ENCODE results near the gene GATAD2A. TPM values are rescaled to one million over a fixed set of nuclear protein-coding genes. Genes with fewer than 3 reads are reported as not detected.

Gene GATAD2A
- total RNA-seq, 3 donors from 2014 or later, result 89.3 to 117 (median 107) TPM

- Histone ChIP-seq H3K9me3 (no peaks in the 10 kb centered on the region), H3K4me1 (ENCODE audit: low read depth) (no peaks in the 10 kb centered on the region), H3K36me3 (ENCODE audit: low read depth) (no peaks in the 10 kb centered on the region), H3K4me3 (no peak overlapping the region)
- DNase-seq (peak in 2 of 3 donors; percentile 62 to 70), ATAC-seq (peak; percentile 76)
- TF ChIP-seq, protein P1, sequence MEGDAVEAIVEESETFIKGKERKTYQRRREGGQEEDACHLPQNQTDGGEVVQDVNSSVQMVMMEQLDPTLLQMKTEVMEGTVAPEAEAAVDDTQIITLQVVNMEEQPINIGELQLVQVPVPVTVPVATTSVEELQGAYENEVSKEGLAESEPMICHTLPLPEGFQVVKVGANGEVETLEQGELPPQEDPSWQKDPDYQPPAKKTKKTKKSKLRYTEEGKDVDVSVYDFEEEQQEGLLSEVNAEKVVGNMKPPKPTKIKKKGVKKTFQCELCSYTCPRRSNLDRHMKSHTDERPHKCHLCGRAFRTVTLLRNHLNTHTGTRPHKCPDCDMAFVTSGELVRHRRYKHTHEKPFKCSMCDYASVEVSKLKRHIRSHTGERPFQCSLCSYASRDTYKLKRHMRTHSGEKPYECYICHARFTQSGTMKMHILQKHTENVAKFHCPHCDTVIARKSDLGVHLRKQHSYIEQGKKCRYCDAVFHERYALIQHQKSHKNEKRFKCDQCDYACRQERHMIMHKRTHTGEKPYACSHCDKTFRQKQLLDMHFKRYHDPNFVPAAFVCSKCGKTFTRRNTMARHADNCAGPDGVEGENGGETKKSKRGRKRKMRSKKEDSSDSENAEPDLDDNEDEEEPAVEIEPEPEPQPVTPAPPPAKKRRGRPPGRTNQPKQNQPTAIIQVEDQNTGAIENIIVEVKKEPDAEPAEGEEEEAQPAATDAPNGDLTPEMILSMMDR (IDR thresholded peaks at IDR 0.05), result peak; percentile 37
- intact Hi-C loops (cut with DNase I, micrococcal nuclease), result no loop called here
Measured at GRCh38 chr19:19552798-19553197, 147.3 kb downstream of the GATAD2A start.

- Histone ChIP-seq H3K9me3 (no peaks in the 10 kb centered on the region), H3K36me3 (ENCODE audit: low read depth) (no peaks in the 10 kb centered on the region), H3K4me3 (no peak overlapping the region), H3K4me1 (ENCODE audit: low read depth) (no peaks in the 10 kb centered on the region)
- ATAC-seq (no peak), DNase-seq (no peak)
- TF ChIP-seq, protein P1 (IDR thresholded peaks at IDR 0.05), result no peak
- intact Hi-C loops (cut with DNase I, micrococcal nuclease), result no loop called here
Measured at GRCh38 chr19:19553670-19554069, 148.2 kb downstream of the GATAD2A start.

GRCh38 chr19:19554074-19555023, 148.9 kb downstream of the GATAD2A start:
- peak in 2 of 3 donors; percentile 61 to 66 for DNase-seq
- ATAC-seq, result peak; percentile 78
- H3K9me3 ChIP-seq, result no peaks in the 10 kb centered on the region
- intact Hi-C loops (cut with DNase I, micrococcal nuclease), result no loop called here
- H3K36me3 ChIP-seq (ENCODE audit: low read depth), result no peaks in the 10 kb centered on the region
- TF ChIP-seq, protein P1 (IDR thresholded peaks at IDR 0.05), result peak; percentile 53
- H3K4me1 ChIP-seq (ENCODE audit: low read depth), result no peaks in the 10 kb centered on the region
- no peak overlapping the region for H3K4me3 ChIP-seq

- no peaks in the 10 kb centered on the region for H3K9me3 ChIP-seq
- H3K4me1 ChIP-seq (ENCODE audit: low read depth), result no peaks in the 10 kb centered on the region
- TF ChIP-seq, protein P1 (IDR thresholded peaks at IDR 0.05), result no peak
- ATAC-seq (no peak), DNase-seq (no peak)
- H3K36me3 ChIP-seq (ENCODE audit: low read depth), result no peaks in the 10 kb centered on the region
- no peak overlapping the region for H3K4me3 ChIP-seq
- intact Hi-C loops (cut with DNase I, micrococcal nuclease), result no loop called here
Measured at GRCh38 chr19:19558055-19558454, 152.6 kb downstream of the GATAD2A start.

Small RNAs within 50 kb of the gene (microRNA-seq; reads per million reads assigned to microRNA genes)
- gene MIR640, result not detected

Other genes starting within 250 kb of the GATAD2A start
- 1 to 10 TPM; 1.5 to 3.0 (median 2.5) TPM for gene MEF2B, start 235.4 kb upstream of the GATAD2A start, total RNA-seq
- 10 to 100 TPM; 29.1 to 41.0 (median 31.8) TPM for gene BORCS8, start 213.5 kb upstream of the GATAD2A start, total RNA-seq
- 10 to 100 TPM; 62.3 to 71.4 (median 64.9) TPM for gene RFXANK, start 213.4 kb upstream of the GATAD2A start, total RNA-seq
- 10 to 100 TPM; 12.5 to 14.6 (median 13.4) TPM for gene NR2C2AP, start 202.3 kb upstream of the GATAD2A start, total RNA-seq
- gene NCAN, start 193.7 kb upstream of the GATAD2A start, total RNA-seq, result under 1 TPM in 1 of 3 donors, not detected in 2; 0.25 TPM
- 1 to 10 TPM; 4.5 to 9.6 (median 6.4) TPM for gene TM6SF2, start 132.4 kb upstream of the GATAD2A start, total RNA-seq
- gene SUGP1, start 85.2 kb upstream of the GATAD2A start, total RNA-seq, result 10 to 100 TPM; 41.0 to 46.7 (median 45.9) TPM
- 10 to 100 TPM; 49.8 to 71.1 (median 70.6) TPM for gene MAU2, start 84.8 kb upstream of the GATAD2A start, total RNA-seq
- 1 to 10 TPM; 1.8 to 2.5 (median 2.3) TPM for gene TSSK6, start 109.9 kb downstream of the GATAD2A start, total RNA-seq
- 100 to 1,000 TPM; 347 to 437 (median 348) TPM for gene NDUFA13, start 110.5 kb downstream of the GATAD2A start, total RNA-seq
- gene YJEFN3, start 123.2 kb downstream of the GATAD2A start, total RNA-seq, result 10 to 100 TPM in 2 of 3 donors, 1 to 10 TPM in 1; 6.0 to 12.6 (median 10.6) TPM
- under 1 TPM in 1 of 3 donors, not detected in 2; 0.09 TPM for gene CILP2, start 132.6 kb downstream of the GATAD2A start, total RNA-seq
- gene PBX4, start 213.0 kb downstream of the GATAD2A start, total RNA-seq, result 1 to 10 TPM; 2.8 to 6.2 (median 4.6) TPM
- gene LPAR2, start 222.5 kb downstream of the GATAD2A start, total RNA-seq, result 10 to 100 TPM; 10.9 to 30.0 (median 17.1) TPM
- gene GMIP, start 238.0 kb downstream of the GATAD2A start, total RNA-seq, result 10 to 100 TPM; 18.1 to 35.5 (median 33.1) TPM

Measured in mucosa of descending colon (tissue), 3 donors.